ENCODE measurements around the gene BCL11A. TPM values are rescaled to one million over a fixed set of nuclear protein-coding genes. Genes with fewer than 3 reads are reported as not detected.
A peak's percentile ranks its signal among the peaks of the same experiment; 100 is the strongest.

Gene BCL11A
- total and polyA plus RNA-seq, 2 of the 13 experiments (the other 11 are each of a cell fraction or from before 2014, with no cell fraction given): not detected

DNA sequence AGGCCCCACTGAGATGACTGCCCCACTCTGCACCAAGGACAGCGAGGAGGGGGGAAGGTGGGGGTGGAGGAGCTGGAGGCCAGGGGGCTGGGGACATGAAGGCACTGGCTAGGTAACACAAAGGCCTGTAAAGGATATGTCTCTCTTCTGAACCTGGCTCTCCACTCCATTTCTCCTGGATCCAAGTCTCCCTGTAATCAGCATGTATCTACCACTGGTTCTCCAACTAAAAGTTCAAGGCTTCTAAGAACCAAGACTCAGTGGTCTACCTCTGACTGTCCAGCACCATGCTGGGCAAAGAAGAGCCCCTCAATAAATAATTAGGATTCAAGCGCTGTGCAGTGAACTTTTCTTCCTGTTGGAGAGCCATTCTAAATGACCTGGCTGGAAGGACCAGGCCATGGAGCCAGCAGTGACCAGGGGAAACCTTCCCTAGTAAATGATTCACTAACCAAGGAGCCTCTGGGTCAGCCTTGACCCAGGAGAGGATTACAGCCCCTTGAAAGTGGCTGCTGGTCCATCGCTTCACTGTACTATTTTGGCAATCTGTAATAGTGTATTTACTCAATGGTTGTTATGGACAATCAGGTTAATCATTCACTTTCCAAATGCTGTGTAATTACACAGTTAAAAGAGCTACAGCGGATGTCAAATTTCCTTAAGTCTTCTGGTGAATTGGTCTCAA, 73.2 kb downstream of the BCL11A start (continued):
- TF ChIP-seq SOX13 (IDR thresholded peaks at IDR 0.05): peak; percentile 24; the same call in 1 of the 2 replicates
- TF ChIP-seq SOX13 (CRISPR knock-in tag; conservative IDR thresholded peaks at IDR 0.05 in 1 of 2, IDR thresholded peaks at IDR 0.05 in 1 of 2): peak in 1 of 2 experiments; percentile 92; a peak in 2 of 4 replicates
- no peak for TF ChIP-seq ZNF841 (CRISPR knock-in tag; IDR thresholded peaks at IDR 0.05; ENCODE audit: borderline replicate concordance)
- TF ChIP-seq MIER3 (CRISPR knock-in tag; IDR thresholded peaks at IDR 0.05; ENCODE audit: borderline replicate concordance): peak; percentile 82
- TF ChIP-seq SSRP1 (CRISPR knock-in tag; IDR thresholded peaks at IDR 0.05): no peak
- TF ChIP-seq, protein P1, sequence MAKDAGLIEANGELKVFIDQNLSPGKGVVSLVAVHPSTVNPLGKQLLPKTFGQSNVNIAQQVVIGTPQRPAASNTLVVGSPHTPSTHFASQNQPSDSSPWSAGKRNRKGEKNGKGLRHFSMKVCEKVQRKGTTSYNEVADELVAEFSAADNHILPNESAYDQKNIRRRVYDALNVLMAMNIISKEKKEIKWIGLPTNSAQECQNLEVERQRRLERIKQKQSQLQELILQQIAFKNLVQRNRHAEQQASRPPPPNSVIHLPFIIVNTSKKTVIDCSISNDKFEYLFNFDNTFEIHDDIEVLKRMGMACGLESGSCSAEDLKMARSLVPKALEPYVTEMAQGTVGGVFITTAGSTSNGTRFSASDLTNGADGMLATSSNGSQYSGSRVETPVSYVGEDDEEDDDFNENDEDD (CRISPR knock-in tag; IDR thresholded peaks at IDR 0.05; ENCODE audit: borderline replicate concordance): no peak
- TF ChIP-seq, protein P2, sequence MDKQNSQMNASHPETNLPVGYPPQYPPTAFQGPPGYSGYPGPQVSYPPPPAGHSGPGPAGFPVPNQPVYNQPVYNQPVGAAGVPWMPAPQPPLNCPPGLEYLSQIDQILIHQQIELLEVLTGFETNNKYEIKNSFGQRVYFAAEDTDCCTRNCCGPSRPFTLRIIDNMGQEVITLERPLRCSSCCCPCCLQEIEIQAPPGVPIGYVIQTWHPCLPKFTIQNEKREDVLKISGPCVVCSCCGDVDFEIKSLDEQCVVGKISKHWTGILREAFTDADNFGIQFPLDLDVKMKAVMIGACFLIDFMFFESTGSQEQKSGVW (CRISPR knock-in tag; IDR thresholded peaks at IDR 0.05; ENCODE audit: borderline replicate concordance): no peak
- TF ChIP-seq, protein P3, sequence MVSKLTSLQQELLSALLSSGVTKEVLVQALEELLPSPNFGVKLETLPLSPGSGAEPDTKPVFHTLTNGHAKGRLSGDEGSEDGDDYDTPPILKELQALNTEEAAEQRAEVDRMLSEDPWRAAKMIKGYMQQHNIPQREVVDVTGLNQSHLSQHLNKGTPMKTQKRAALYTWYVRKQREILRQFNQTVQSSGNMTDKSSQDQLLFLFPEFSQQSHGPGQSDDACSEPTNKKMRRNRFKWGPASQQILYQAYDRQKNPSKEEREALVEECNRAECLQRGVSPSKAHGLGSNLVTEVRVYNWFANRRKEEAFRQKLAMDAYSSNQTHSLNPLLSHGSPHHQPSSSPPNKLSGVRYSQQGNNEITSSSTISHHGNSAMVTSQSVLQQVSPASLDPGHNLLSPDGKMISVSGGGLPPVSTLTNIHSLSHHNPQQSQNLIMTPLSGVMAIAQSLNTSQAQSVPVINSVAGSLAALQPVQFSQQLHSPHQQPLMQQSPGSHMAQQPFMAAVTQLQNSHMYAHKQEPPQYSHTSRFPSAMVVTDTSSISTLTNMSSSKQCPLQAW (CRISPR knock-in tag; IDR thresholded peaks at IDR 0.05): peak; percentile 100
- no peak for TF ChIP-seq RBM39 (IDR thresholded peaks at IDR 0.05; ENCODE audit: low read depth, low read length, poor library complexity, severe bottlenecking)
- TF ChIP-seq HOXA7 (CRISPR knock-in tag; IDR thresholded peaks at IDR 0.05): no peak
- TF ChIP-seq, protein P4, sequence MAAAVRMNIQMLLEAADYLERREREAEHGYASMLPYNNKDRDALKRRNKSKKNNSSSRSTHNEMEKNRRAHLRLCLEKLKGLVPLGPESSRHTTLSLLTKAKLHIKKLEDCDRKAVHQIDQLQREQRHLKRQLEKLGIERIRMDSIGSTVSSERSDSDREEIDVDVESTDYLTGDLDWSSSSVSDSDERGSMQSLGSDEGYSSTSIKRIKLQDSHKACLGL (CRISPR knock-in tag; IDR thresholded peaks at IDR 0.05): no peak
- TF ChIP-seq ZNF761 (CRISPR knock-in tag; conservative IDR thresholded peaks at IDR 0.05): no peak
- TF ChIP-seq SALL1 (CRISPR knock-in tag; IDR thresholded peaks at IDR 0.05): no peak
- no peak for TF ChIP-seq ZNF777 (CRISPR knock-in tag; IDR thresholded peaks at IDR 0.05)
- TF ChIP-seq ZNF253 (CRISPR knock-in tag; IDR thresholded peaks at IDR 0.05; ENCODE audit: borderline replicate concordance): no peak
- TF ChIP-seq ZKSCAN8 (CRISPR knock-in tag; IDR thresholded peaks at IDR 0.05; ENCODE audit: borderline replicate concordance): no peak
- 0 out of 2 replicates have a peak, but pooled peaks have one; percentile 74 for TF ChIP-seq ZNF557 (CRISPR knock-in tag; IDR thresholded peaks at IDR 0.05)
- TF ChIP-seq NAIF1 (CRISPR knock-in tag; IDR thresholded peaks at IDR 0.05; ENCODE audit: borderline replicate concordance): 0 out of 2 replicates have a peak, but pooled peaks have one; percentile 11
- TF ChIP-seq ERF (CRISPR knock-in tag; IDR thresholded peaks at IDR 0.05): peak; percentile 82
- TF ChIP-seq, protein P5, sequence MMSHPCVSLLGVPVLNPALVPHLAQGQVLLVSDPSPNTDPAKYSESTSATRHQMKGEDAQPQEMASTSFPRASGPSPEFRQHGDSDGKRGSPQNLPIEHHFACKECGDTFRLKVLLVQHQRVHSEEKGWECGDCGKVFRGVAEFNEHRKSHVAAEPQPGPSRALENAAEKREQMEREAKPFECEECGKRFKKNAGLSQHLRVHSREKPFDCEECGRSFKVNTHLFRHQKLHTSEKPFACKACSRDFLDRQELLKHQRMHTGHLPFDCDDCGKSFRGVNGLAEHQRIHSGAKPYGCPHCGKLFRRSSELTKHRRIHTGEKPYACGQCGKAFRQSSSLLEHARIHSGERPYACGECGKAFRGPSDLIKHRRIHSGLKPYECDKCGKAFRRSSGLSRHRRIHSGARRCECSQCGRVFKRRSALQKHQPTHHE (CRISPR knock-in tag; IDR thresholded peaks at IDR 0.05; ENCODE audit: borderline replicate concordance): no peak
- TF ChIP-seq, protein P6, sequence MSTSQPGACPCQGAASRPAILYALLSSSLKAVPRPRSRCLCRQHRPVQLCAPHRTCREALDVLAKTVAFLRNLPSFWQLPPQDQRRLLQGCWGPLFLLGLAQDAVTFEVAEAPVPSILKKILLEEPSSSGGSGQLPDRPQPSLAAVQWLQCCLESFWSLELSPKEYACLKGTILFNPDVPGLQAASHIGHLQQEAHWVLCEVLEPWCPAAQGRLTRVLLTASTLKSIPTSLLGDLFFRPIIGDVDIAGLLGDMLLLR (CRISPR knock-in tag; IDR thresholded peaks at IDR 0.05): no peak
- TF ChIP-seq ZNF547 (CRISPR knock-in tag; IDR thresholded peaks at IDR 0.05): no peak; the same call in 1 of the 2 replicates
- TF ChIP-seq ZNF589 (CRISPR knock-in tag; conservative IDR thresholded peaks at IDR 0.05): no peak

Measured in HepG2 (cell line).